ENCODE results near the gene BTG2.
A peak's percentile ranks its signal among the peaks of the same experiment; 100 is the strongest.

GRCh38 chr1:203278885-203279406 lies 26.4 kb upstream of the BTG2 start:
- no peak for TF ChIP-seq CTCF (IDR thresholded peaks at IDR 0.05 in 4 of 5, conservative IDR thresholded peaks at IDR 0.05 in 1 of 5)
- TF ChIP-seq POLR2A (IDR thresholded peaks at IDR 0.05), result peak; percentile 28 to 38

Measured in gastrocnemius medialis (tissue), 4 donors.